Natural killer cell (primary cell): ENCODE measurements around the gene TPRG1. TPM values are rescaled to one million over a fixed set of nuclear protein-coding genes. Genes with fewer than 3 reads are reported as not detected.

Experiments
- ATAC-seq, 3 donors: fragments of 150-1000 bp in 2 of 3; fragments of 200-7000 bp in 1 of 3; cut with Tn5 transposase; 1 replicate in 1 of 3; 2 replicates in 2 of 3; pipeline ENCODE4 v1.10.0; 2021; ENCODE audit warnings: mild to moderate bottlenecking in 2 of 3, moderate library complexity in 2 of 3
- DNase-seq, 2 donors: peaks; one replicate each; pipeline versions ENCODE4 v3.0.0 to v3.0.0-alpha.2; 2013 to 2021; ENCODE audit warnings: mixed read lengths in 1 of 2
- H3K27ac ChIP-seq: one replicate; pipeline ENCODE4 v1.5.1; 2013; ENCODE audit warnings: mild to moderate bottlenecking, low read length
- H3K27me3 ChIP-seq: one replicate; pipeline ENCODE4 v1.6.1; 2013; ENCODE audit warnings: low read length; ENCODE audit not compliant: control insufficient read depth, insufficient read depth
- H3K36me3 ChIP-seq: one replicate; pipeline ENCODE4 v1.6.1; 2013; ENCODE audit warnings: low read length; ENCODE audit not compliant: control insufficient read depth, insufficient read depth
- H3K4me1 ChIP-seq: one replicate; pipeline ENCODE4 v1.6.1; 2013; ENCODE audit warnings: low read length; ENCODE audit not compliant: control insufficient read depth, insufficient read depth
- H3K4me3 ChIP-seq: one replicate; pipeline ENCODE4 v1.5.1; 2013; ENCODE audit warnings: low read length
- H3K9me3 ChIP-seq: one replicate; pipeline ENCODE4 v1.6.1; 2013; ENCODE audit warnings: low read length; ENCODE audit not compliant: control insufficient read depth, insufficient read depth
- H3K27ac Mint-ChIP-seq, 2 donors: one replicate each; pipeline ENCODE4 v1.8.0; 2022; ENCODE audit warnings: mild to moderate bottlenecking in 2 of 2, mixed read lengths in 2 of 2, moderate library complexity in 1 of 2
- H3K27me3 Mint-ChIP-seq, 2 donors: one replicate each; pipeline ENCODE4 v1.8.0; 2022; ENCODE audit warnings: low read depth in 2 of 2, mixed read lengths in 2 of 2
- H3K36me3 Mint-ChIP-seq: one replicate; pipeline ENCODE4 v1.8.0; 2022; ENCODE audit warnings: mixed read lengths
- H3K4me1 Mint-ChIP-seq, 2 donors: one replicate each; pipeline ENCODE4 v1.8.0; 2022; ENCODE audit warnings: mixed read lengths in 2 of 2
- H3K4me3 Mint-ChIP-seq: one replicate; pipeline ENCODE4 v1.8.0; 2022; ENCODE audit warnings: mild to moderate bottlenecking, moderate library complexity, mixed read lengths
- H3K9me3 Mint-ChIP-seq, 2 donors: one replicate each; pipeline ENCODE4 v1.8.0; 2022; ENCODE audit warnings: mixed read lengths in 2 of 2
- CTCF ChIP-seq: fragments of 200-600 bp; IDR thresholded peaks from one replicate; pipeline ENCODE4 v1.8.0; 2022; ENCODE audit warnings: antibody characterized with exemption
- WGBS: methylation state at CpG from one replicate; pipeline ENCODE4 v1.1.7; 2013; ENCODE audit warnings: missing lambda C conversion rate; ENCODE audit not compliant: insufficient coverage; 5-methylcytosine and 5-hydroxymethylcytosine counted together
- intact Hi-C: fragments of 100-400 bp; cut with micrococcal nuclease; formaldehyde crosslinking; loops from one replicate; pipeline ENCODE4 v1.14.2; 2022
- total RNA-seq, 4 donors: library from RNA; stranded (reverse); fragments of 120-200 nt in 1 of 4; gene quantifications; one replicate each; pipeline versions ENCODE4 v1.2.3 to v1.2.4, GENCODE V29; 2013 to 2022

Gene TPRG1
- total RNA-seq, 3 donors from 2014 or later (not counting 1 experiment from before 2014, with no cell fraction given) = 1.3 to 4.6 (median 1.9) TPM

GRCh38 chr3:189210251-189210770, 38.5 kb downstream of the TPRG1 start:
- no peaks in the 10 kb centered on the region for H3K27me3 ChIP-seq
- ATAC-seq = no peak
- no peak overlapping the region for H3K4me3 ChIP-seq
- 81% methylated on average over 3 of the region's 4 CpGs for WGBS
- TF ChIP-seq CTCF = no peak
- Mint-ChIP-seq H3K27ac (no peak overlapping the region), H3K4me1 (no peaks in the 10 kb centered on the region), H3K27me3 (peaks cover 12 to 35% of the 10 kb centered on the region in 2 donors), H3K9me3 (no peaks in the 10 kb centered on the region), H3K36me3 (no peaks in the 10 kb centered on the region), H3K4me3 (no peak overlapping the region)
- intact Hi-C loops = no loop called here
- no peaks in the 10 kb centered on the region for H3K36me3 ChIP-seq
- H3K4me1 ChIP-seq = no peaks in the 10 kb centered on the region
- no peak for DNase-seq
- no peak overlapping the region for H3K27ac ChIP-seq
- H3K9me3 ChIP-seq = no peaks in the 10 kb centered on the region

- H3K27me3 Mint-ChIP-seq = peaks cover 14 to 27% of the 10 kb centered on the region in 2 donors
Observed at GRCh38 chr3:189212681-189213080, 40.9 kb downstream of the TPRG1 start.

GRCh38 chr3:189214651-189215050, 42.9 kb downstream of the TPRG1 start:
- Histone ChIP-seq H3K36me3 (no peaks in the 10 kb centered on the region), H3K4me1 (no peaks in the 10 kb centered on the region), H3K4me3 (no peak overlapping the region), H3K9me3 (no peaks in the 10 kb centered on the region), H3K27ac (no peak overlapping the region), H3K27me3 (no peaks in the 10 kb centered on the region)
- Mint-ChIP-seq H3K4me3 (no peak overlapping the region), H3K9me3 (no peaks in the 10 kb centered on the region), H3K4me1 (no peaks in the 10 kb centered on the region), H3K27ac (no peak overlapping the region), H3K36me3 (no peaks in the 10 kb centered on the region), H3K27me3 (peaks cover 3 to 17% of the 10 kb centered on the region in 2 donors)
- no peak for ATAC-seq
- DNase-seq = no peak
- WGBS = 100% methylated on average over 1 of the region's 1 CpG
- intact Hi-C loops = no loop called here
- no peak for TF ChIP-seq CTCF

More at GRCh38 chr3:189212681-189213080, 40.9 kb downstream of the TPRG1 start:
- Mint-ChIP-seq H3K4me3 (no peak overlapping the region), H3K9me3 (no peaks in the 10 kb centered on the region), H3K4me1 (no peaks in the 10 kb centered on the region), H3K27ac (no peak overlapping the region), H3K36me3 (no peaks in the 10 kb centered on the region)
- H3K4me1 ChIP-seq = no peaks in the 10 kb centered on the region
- no peak for TF ChIP-seq CTCF
- no peak for DNase-seq
- no peaks in the 10 kb centered on the region for H3K36me3 ChIP-seq
- no peaks in the 10 kb centered on the region for H3K9me3 ChIP-seq
- no peak overlapping the region for H3K4me3 ChIP-seq
- 93% methylated on average over 2 of the region's 2 CpGs for WGBS
- intact Hi-C loops = no loop called here
- ATAC-seq = no peak
- H3K27me3 ChIP-seq = no peaks in the 10 kb centered on the region
- H3K27ac ChIP-seq = no peak overlapping the region
